Measurements from ENCODE around the gene ATP1A1.

Gene ATP1A1

GRCh38 chr1:116379674-116380498 is 6.8 kb downstream of the ATP1A1 start:
- no peak for TF ChIP-seq CTCF (IDR thresholded peaks at IDR 0.05; ENCODE audit: low read depth, low read length, missing control alignments)
- no peak overlapping the region; the same call in 1 of the 2 replicates for H3K4me3 ChIP-seq (ENCODE audit: low read depth, low read length)
- DNase-seq (ENCODE audit: low read depth): no peak

GRCh38 chr1:116380499-116381242 is 7.6 kb downstream of the ATP1A1 start:
- peak overlapping the region; percentile 31; the same call in 1 of the 2 replicates for H3K4me3 ChIP-seq (ENCODE audit: low read depth, low read length)
- TF ChIP-seq CTCF (IDR thresholded peaks at IDR 0.05; ENCODE audit: low read depth, low read length, missing control alignments): no peak
- DNase-seq (ENCODE audit: low read depth): no peak

- TF ChIP-seq CTCF (IDR thresholded peaks at IDR 0.05; ENCODE audit: low read depth, low read length, missing control alignments): no peak
- no peak for DNase-seq (ENCODE audit: low read depth)
- no peak overlapping the region for H3K4me3 ChIP-seq (ENCODE audit: low read depth, low read length)
These were observed 9.3 kb downstream of the ATP1A1 start for GRCh38 chr1:116382321-116382720.

GRCh38 chr1:116382857-116383483 is 9.9 kb downstream of the ATP1A1 start:
- DNase-seq (ENCODE audit: low read depth): no peak
- H3K4me3 ChIP-seq (ENCODE audit: low read depth, low read length): no peak overlapping the region
- no peak for TF ChIP-seq CTCF (IDR thresholded peaks at IDR 0.05; ENCODE audit: low read depth, low read length, missing control alignments)

- TF ChIP-seq CTCF (IDR thresholded peaks at IDR 0.05; ENCODE audit: low read depth, low read length, missing control alignments): no peak
- no peak for DNase-seq (ENCODE audit: low read depth)
- no peak overlapping the region for H3K4me3 ChIP-seq (ENCODE audit: low read depth, low read length)
These were observed 13.0 kb downstream of the ATP1A1 start for GRCh38 chr1:116386042-116386441.

GRCh38 chr1:116387551-116387950 is 14.5 kb downstream of the ATP1A1 start:
- TF ChIP-seq CTCF (IDR thresholded peaks at IDR 0.05; ENCODE audit: low read depth, low read length, missing control alignments): no peak
- DNase-seq (ENCODE audit: low read depth): no peak
- H3K4me3 ChIP-seq (ENCODE audit: low read depth, low read length): no peak overlapping the region

Measured in GM12864 (cell line).